NCI-H187 treated with DMSO at 0.1 percent for 48 hours (cell line): ENCODE measurements around the gene CLEC2B.

Source experiments
- DNase-seq: peaks from one replicate; lab custom pipeline; 2025; lab: John Stamatoyannopoulos, UW

The CLEC2B gene

GRCh38 chr12:9868951-9869306 is 225 bp downstream of the CLEC2B start:
- DNase-seq: no peak

- no peak for DNase-seq
Measured at GRCh38 chr12:9868311-9868801, 798 bp downstream of the CLEC2B start.

GRCh38 chr12:9867531-9867930 is 1.6 kb downstream of the CLEC2B start:
- DNase-seq: no peak

- DNase-seq: no peak
Measured at GRCh38 chr12:9866860-9867269, 2.3 kb downstream of the CLEC2B start.

- DNase-seq: no peak
Measured at GRCh38 chr12:9864913-9865675, 4.1 kb downstream of the CLEC2B start.

GRCh38 chr12:9858135-9858534 is 11.0 kb downstream of the CLEC2B start:
- DNase-seq: no peak

GRCh38 chr12:9856894-9857293 is 12.3 kb downstream of the CLEC2B start:
- DNase-seq: no peak

GRCh38 chr12:9856151-9856550 is 13.0 kb downstream of the CLEC2B start:
- no peak for DNase-seq

GRCh38 chr12:9851927-9852326 is 17.2 kb downstream of the CLEC2B start:
- no peak for DNase-seq

- no peak for DNase-seq
Measured at GRCh38 chr12:9851050-9851449, 18.1 kb downstream of the CLEC2B start.

GRCh38 chr12:9848899-9849298 is 20.3 kb downstream of the CLEC2B start:
- no peak for DNase-seq

GRCh38 chr12:9843407-9843806 is 25.7 kb downstream of the CLEC2B start:
- DNase-seq: no peak

GRCh38 chr12:9831720-9832119 is 37.4 kb downstream of the CLEC2B start:
- no peak for DNase-seq

GRCh38 chr12:9829982-9830381 is 39.2 kb downstream of the CLEC2B start:
- DNase-seq: no peak

GRCh38 chr12:9829483-9829882 is 39.7 kb downstream of the CLEC2B start:
- no peak for DNase-seq

- no peak for DNase-seq
Measured at GRCh38 chr12:9827209-9827888, 41.8 kb downstream of the CLEC2B start, which contains the start of gene KLRF1. TSS of gene KLRF1 (plus strand) at chr12:9827481. CDS start at chr12:9827545, 64 bp downstream.

- DNase-seq: no peak
Measured at GRCh38 chr12:9820281-9820930, 48.7 kb downstream of the CLEC2B start.

GRCh38 chr12:9813821-9814798 is 55.0 kb downstream of the CLEC2B start:
- no peak for DNase-seq

GRCh38 chr12:9811621-9812020 is 57.5 kb downstream of the CLEC2B start:
- no peak for DNase-seq

- no peak for DNase-seq
Measured at GRCh38 chr12:9810671-9811070, 58.5 kb downstream of the CLEC2B start.

- DNase-seq: no peak
Measured at GRCh38 chr12:9809866-9810265, 59.3 kb downstream of the CLEC2B start.

- DNase-seq: no peak
Measured at GRCh38 chr12:9809338-9809737, 59.8 kb downstream of the CLEC2B start.
